Fibroblast of skin of abdomen (primary cell): ENCODE measurements around the gene WTIP. TPM values are rescaled to one million over a fixed set of nuclear protein-coding genes. Genes with fewer than 3 reads are reported as not detected.
"Not testable (repeated sequence)": the region's sequence is repeated elsewhere in the genome, so short reads cannot be mapped to it uniquely, and the experiment has no call there.

Experiments
- DNase-seq: peaks from one replicate; pipeline ENCODE4 v3.0.0-alpha.2; 2013
- polyA plus RNA-seq, 2 experiments: library from polyadenylated mRNA; unstranded; fragments of 120-200 nt; gene quantifications; one replicate each; pipeline ENCODE4 v1.2.1, GENCODE V29; 2013; ENCODE audit not compliant: insufficient read length in 2 of 2

WTIP gene
- 32.1 TPM for polyA plus RNA-seq (2013, experiment 1 of 2; ENCODE audit: insufficient read length)
- 32.7 TPM for polyA plus RNA-seq (2013, experiment 2 of 2; ENCODE audit: insufficient read length)

DNA sequence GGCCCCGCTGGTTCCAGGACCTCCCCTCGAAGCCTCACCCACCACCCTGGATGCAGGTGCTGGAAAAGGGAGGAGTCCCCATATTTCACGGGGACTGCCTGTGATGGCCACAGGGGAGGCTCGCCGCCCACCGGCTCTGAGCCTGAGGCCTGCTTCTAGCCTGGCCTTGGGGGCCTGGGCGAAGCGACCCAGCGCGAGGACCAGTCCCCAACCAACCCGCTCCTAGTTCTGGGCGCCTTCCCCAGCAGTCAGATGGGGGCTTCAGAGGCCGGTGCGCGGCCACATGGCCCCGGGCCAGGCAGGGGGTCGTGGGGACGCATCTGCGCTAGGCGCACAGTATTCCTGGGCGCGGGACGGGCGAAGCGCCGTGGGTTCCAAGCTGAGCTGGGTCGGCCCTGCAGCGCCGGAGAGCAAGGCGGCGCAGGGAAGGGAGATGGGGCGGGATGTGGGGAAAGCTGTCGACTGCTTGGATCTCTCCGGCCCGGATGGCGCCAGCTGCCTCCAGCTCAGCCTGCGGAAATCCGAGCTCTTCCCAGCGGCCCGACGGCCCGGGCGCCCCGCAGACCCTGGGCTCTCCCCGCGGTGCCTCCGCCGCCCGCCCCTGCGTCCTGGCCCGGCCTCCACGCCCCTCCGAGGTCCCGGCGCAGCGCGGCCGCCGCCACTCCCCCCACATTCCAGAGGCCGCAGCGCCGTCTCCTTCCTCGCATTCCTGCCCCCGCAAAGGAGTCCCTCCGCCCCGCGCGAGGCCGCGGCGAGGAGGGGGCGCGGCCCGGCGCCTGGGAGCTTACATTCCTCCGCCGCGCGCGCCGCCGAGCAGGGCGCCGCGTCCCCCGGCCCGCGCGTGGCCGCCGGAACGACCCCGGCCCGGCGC lies at the start of gene WTIP:
TSS of gene WTIP (plus strand) at position 788 of the 871 bp plus-strand sequence. CDS start 217 bp downstream, outside the sequence.
- DNase-seq: peak; percentile 94

DNA sequence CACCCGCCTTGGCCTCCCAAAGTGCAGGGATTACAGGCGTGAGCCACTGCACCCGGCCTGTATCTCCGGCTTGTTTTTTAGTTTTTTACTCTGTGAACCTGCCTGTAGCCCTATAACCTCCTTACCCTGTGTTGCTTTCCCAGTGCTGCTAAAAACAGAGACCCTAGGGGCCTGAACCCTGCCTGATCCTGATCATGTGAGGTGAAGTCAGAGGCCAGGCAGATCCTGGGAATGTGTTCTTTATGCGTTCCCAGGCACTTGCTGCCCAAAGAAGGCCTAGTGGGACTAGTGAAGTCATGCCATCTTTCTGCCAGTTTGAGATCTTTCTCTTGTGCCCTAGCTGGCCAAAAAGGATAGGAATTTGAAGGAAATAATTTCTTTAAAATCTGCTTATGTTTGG lies 48.8 kb upstream of the WTIP start:
- DNase-seq: no peak

- no peak for DNase-seq
Observed at GRCh38 chr19:34436716-34437115, 44.8 kb upstream of the WTIP start.

GRCh38 chr19:34448191-34448590 lies 33.4 kb upstream of the WTIP start:
- DNase-seq: no peak

DNA sequence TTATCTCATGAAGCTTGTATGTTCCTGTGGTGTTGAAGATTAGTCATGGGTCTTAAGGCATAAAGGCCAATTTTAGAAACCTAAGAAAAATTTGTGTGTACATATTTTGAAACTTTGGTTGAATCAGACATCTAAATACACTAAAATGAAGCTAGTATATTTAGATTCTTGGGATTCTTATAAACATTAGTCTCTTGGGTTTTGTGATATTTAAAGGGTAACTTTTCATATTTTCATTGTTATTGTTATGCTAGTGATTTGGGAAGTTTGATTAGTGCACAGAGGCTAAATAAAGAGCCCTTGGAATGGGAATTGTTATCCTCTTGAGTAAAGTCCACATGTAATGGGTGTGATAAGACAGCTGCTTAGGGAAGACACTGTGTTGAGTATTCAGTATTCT lies 28.8 kb upstream of the WTIP start:
- no peak for DNase-seq

GRCh38 chr19:34454091-34454490 lies 27.5 kb upstream of the WTIP start:
- DNase-seq: peak; percentile 45

DNA sequence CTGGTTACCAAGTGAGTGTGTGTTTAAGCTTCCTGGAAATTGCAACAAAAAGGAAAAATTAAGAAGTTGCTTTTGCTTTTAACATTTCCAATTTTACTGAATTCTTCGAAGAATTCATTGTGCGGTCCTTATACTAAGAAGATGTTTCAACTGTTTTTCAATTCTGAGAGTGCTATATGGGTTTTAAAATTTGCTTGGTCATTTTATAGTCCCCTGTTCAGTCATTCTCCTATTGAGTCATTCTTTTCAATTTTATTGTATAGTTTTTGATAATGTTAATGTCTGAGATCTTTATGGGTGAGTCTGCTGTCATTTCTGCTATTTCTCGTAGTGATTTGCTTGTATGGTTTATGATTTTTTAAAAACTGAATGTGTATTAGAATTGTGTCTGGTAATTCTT lies 26.9 kb upstream of the WTIP start:
- no peak for DNase-seq

DNA sequence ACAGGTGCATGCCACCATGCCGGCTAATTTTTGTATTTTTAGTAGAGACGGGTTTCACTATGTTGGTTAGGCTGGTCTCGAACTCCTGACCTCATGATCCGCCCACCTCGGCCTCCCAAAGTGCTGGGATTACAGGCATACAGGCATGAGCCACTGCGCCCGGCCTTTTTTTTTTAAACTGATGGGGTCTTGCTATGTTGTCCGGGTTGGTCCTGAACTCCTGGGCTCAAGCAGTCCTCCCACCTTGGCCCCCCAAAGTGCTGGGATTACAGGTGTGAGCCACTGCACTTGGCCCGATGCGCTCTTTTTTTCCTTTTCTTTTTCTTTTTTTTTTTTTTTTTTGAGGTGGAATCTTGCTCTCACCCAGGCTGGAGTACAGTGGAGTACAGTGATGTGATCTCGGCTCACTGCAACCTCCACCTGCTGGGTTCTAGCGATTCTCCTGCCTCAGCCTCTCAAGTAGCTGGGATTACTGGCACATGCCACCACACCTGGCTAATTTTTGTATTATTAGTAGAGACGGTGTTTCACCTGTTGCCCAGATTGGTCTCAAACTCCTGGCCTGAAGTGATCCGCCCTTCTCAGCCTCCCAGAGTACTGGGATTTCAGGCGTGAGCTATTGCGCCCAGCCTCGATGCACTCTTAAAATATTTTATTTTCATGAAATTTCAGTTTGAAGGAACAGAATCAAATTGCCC lies 25.6 kb upstream of the WTIP start:
- DNase-seq: not testable (repeated sequence)

DNA sequence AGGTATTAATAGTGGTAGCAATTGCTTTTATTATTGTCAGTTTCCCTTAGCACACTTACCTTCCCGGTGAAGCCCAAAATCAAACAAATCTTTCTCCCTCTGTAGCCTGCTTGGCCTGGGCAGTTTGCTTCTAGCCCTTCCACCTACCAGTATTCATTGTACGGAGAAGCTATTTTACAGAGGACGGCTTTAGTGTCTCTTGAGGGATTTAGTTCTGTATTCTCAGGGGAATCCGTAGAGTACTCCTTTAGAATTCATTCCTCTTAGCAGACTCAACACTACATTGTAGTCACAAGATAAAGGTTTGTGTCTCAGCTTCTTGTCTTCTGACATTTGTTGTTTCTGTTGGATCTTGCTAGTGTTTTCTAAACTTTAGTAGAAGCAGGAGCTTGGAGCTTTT lies 24.1 kb upstream of the WTIP start:
- DNase-seq: no peak

DNA sequence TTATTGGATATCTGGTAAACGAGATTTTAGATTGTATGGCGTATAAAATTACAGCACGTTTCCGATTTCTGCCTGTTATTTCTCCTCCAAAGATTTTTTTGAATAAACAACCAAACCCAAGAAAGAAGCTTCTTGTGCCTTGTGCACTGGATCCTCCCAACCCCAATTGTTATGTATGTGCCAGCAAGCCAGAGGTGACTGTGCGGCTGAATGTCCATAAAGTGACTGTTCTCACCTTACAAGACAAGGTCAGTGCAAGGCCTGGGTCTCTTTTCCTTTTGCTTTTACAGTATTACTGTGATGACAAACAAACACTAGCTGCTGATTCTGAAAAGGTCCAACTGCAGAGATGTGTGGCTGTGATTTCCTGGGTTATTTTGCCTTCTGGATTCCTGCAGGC lies 22.9 kb upstream of the WTIP start:
- DNase-seq: no peak

DNA sequence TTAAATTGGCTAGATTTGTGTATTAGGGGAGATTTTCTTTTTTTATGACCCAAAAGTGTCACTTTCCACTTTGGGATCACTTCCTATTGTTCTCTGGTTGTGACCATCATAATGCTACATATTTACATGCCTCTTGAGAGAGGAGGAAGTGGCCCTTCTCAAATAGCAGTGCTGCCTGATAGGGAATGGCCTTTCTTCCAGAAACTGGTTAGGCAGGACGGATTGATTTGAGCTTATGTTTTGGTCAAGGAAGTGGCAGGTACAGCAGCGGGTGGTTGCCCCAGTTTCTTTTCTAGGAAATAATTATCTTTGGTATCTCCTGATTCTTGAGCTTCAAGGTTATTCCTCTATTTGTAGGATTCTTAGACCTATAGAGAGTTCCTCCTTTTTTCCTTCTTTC lies 21.9 kb upstream of the WTIP start:
- DNase-seq: no peak

GRCh38 chr19:34461375-34462100 lies 20.0 kb upstream of the WTIP start:
- DNase-seq: no peak

- DNase-seq: not testable (repeated sequence)
Observed at GRCh38 chr19:34464785-34465184, 16.8 kb upstream of the WTIP start.

DNA sequence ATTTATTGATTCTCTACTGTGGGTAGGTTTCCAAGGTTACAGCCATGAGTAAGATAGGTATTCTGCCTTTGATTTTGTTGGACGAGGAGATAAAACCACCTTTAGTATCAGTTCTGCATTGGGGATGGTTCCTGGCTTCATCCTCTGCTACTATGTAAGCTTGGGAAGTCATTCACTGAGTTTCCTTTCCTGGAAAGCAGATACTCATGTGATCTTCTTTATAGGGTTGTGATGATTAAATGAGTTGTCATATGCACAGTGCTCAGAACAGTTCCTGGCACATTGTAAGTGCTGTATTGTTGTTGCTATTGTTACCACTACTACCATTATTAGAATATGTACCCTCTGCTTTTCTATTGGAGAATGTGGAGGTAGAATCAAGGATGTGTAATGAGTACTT lies 13.1 kb upstream of the WTIP start:
- DNase-seq: no peak

DNA sequence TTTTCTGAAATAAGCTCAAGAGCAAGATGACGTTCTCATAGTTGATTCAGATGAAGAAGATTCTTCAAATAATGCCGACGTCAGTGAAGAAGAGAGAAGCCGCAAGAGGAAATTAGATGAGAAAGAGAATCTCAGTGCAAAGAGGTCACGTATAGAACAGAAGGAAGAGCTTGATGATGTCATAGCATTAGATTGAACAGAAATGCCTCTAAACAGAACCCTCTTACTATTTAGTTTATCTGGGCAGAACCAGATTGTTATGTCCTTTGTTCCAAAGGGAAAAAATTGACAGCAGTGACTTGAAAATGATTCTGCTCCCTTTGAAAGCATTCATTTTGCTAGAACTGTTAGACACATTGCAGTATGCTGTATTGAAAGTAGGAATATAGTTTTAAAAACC lies 12.5 kb upstream of the WTIP start:
- DNase-seq: not testable (repeated sequence)

DNA sequence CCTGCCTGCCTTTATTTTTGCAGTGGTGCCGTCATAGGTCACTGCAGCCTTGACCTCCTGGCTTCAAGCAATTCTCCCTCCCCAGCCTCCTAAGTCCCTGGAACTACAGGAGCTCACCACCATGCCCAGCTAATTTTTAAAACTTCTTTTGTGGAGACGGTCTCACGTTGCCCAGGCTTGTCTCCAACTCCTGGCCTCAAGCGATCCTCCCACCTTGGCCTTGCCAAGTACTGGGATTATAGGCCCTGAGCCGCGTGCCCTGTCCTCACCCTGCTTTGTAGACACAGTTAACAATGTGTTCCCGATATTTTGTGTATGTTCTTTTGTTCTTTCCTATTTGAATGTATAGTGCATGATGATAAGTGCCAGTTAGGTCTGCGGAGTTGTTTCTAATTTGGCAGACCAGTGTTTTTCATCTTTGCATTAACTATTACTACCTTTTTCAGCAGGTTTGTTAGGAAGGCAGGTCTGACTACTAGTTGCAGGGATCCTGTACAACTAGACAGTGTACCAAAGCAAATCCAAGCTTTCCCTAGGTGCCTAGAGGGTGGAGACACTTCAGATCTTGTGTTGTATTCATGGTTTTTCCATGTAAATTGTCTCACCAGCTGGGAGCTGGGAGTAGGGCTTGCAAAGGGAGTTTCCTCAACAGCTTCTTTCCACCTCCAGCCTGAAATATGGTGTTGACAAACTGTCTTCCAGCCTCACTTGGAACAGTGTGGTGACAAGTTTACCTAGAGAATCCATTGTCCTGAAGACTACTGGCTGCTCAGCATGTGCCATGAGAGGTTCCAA lies 9.5 kb upstream of the WTIP start:
- DNase-seq: no peak

DNA sequence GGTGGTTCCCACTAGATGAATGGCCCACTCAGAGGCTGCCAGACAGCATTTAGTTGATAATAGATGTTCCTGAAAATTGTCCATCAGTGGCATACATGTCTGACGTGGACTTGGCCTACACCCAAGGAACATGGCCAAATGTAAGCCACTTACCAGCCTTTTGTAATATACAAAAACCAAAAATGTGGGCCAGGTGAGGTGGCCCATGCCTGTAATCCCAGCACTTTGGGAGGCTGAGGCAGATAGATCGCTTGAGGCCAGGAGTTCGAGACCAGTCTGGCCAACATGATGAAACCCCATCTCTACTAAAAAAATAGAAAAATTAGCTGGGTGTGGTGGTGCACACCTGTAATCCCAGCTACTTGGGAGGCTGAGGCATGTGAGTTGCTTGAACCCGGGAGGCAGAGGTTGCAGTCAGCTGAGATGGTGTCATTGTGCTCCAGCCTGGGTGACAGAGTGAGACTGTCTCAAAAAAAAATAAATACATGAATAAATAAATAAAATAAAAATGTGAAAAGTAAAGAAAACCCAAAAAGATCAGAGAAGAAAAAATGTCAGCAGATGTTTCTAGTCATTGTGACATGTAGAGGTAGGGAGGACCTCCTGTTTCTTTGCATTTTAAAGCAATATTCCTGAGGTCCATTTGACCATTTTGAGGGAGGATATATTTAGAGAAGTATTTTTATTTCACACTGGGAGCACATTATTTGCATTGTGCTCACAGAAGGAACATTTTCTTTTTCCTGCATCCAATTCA lies 7.1 kb upstream of the WTIP start:
- no peak for DNase-seq

DNA sequence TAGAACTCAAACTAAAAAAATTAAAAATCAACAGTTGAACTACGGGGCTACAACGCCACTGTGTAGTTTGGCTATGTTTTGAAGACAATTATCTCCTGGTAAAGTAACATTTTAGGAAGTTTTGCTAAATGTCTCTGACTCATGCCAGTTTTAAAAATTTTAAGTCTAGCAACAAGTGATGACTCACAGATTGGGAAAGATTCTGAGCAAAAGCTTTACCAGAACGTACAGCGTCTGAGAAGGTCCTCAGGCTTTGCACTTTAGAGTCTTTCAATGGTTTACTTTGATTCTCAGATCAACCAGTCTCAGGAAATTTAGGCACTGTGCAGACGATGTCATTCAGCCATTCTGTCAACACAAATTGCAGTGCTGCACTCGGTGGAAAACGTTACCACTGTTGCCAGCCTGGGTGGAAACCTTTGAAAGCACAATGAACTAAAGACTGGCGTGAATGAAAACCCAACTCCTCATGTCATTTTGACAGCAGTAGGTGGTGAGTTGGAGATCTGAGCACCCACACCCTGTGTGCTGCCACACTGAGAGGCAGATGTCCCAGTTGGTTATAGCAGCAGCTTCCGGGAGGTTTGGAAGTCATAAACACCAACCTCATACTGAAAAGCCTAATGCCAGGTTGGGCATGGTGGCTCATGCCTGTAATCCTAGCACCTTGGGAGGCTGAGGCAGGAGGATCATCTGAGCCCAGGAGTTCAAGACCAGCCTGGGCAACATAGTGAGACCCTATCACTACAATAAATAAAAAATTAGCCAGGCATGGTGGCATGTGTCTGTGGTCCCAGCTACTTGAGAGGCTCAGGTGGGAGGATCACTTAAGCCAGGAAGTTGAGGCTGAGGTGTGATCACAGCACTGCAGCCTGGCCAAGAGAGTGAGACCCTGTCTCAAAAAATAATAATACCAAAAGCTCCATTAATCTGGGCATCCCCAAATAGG lies 6.3 kb upstream of the WTIP start:
- peak; percentile 81 for DNase-seq

DNA sequence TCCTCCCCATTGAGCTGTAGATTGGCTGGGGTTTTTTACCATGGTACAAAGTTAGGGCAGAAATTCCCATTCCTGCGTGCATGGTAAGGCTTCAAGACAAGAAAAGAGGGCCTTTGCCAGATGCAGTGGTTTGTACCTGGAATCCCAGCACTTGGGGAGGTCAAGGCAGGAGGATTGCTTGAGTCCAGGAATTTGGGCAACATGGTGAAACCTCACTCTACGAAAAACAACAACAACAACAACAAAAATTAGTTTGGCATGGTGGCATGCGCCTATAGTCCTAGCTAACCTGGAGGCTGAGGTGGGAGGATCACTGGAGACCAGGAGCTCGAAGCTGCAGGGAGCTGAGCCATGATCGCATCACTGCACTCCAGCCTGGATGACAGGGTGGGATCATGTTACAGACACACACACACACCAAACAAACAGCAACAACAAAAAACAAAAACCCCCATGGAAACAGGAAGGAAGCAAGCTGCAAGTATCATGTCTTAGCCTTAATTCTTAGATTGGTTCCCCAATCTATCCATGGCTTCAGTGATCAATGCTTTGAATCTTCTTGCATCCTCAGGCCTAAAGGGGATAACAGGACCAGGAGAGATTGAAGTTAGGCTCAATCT lies 5.5 kb upstream of the WTIP start:
- no peak for DNase-seq

DNA sequence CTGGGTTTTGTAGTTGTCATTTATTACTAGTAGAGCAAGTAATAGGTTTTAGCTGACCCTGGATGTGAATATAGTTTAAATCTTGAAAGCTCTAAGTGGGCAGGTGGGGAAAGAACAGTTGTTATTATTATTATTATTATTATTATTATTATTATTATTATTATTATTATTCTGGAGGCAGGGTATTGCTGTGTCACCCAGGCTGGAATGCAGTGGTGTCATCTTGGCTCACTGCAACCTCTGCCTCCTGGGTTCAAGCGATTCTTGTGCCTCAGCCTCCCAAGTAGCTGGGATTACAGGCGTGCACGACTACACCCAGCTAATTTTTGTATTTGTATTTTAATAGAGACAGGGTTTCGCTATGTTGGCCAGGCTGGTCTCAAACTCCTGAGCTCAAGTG lies 3.1 kb upstream of the WTIP start:
- DNase-seq: not testable (repeated sequence)
